Right hindlimb (tissue), 1 donor: ENCODE measurements around the gene RAB11FIP4.

Experiments
- DNase-seq: peaks from one replicate; pipeline ENCODE4 v3.0.0-alpha.2; 2018

Gene RAB11FIP4

DNA sequence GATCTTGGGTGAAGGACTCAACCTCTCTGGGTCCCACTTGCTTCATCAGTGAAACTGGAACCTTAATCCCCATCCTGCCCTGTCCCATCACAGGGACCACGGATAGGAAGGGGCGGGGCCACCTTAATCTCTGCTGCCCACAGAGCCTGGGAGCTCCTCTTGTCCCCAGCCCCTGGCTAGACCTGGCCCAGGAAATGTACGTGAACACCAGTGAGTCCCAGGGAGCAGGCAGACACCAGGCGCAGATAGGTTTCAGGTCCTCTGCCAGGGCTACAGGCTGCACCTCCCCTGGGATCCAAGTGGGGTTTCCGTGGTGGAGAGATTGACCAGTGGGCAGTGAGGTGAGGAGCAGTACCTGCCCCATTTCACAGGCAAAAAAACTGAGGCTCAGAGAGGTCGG, 21.0 kb downstream of the RAB11FIP4 start:
- DNase-seq: no peak

DNA sequence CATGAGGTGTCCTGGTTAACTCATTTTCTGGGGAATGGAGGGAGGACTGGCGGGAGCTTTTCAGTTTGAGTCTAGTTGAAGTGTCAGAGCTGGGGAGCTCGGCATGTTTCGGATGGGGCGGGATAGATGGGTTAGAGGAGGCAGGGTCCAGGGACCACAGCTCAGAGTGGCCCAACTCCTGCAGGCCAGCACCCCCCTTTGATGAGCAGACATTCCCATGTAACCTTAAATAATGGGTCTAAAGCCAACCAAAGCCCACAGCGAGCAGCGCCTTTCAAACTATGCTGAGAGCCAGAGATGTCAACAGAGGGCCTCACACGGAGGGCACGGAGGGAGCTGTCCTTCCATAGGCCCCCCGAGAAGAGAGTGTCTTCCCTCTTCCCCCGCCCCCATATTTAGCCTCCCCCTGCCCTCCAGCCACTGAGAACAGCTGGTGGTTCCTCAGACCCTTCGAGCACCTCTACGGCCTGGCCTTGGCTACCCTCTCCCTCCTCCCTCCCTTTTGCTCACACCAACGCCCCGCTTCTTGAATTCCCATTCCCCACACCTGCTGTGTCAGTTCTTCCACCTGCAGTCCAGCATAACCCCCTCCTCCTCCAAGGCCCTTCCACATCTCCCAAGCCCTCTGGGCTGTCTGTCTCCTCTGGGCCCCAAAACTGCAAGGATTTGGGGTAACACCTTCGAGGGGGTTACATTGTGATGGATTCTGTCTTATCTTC, 21.8 kb downstream of the RAB11FIP4 start:
- no peak for DNase-seq

DNA sequence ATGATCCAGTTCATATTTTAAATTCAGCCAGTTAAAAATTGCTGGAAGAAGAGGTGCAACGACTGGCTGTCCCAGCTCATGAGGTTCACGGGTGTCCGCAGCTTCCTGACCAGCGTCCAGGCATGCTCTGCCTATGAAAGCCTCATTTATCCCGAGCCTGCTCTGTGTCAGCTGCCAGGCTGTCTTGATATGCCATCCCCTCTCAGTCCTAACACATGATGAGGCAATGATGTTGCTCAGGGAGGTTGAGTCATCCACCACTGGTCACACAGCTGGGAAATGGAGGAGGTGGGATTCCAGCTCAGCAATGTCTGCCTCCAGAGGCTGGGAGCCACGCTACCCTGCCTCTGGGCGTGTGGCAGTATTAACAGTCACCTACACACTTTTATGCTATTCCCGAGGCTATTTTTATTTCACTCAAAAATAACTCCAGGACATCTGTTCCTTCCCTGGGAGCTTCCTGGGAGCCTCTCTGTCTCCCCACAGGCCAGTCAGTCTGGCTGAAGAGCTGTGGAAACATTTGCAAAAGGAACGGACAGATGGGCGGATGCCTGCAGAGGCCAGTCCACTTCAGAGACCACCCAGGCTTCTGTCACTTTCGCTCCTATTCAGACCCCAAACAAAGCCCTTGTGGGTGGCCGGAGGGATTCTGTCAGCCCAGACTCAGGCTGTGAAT, 22.5 kb downstream of the RAB11FIP4 start:
- peak; percentile 17 for DNase-seq

DNA sequence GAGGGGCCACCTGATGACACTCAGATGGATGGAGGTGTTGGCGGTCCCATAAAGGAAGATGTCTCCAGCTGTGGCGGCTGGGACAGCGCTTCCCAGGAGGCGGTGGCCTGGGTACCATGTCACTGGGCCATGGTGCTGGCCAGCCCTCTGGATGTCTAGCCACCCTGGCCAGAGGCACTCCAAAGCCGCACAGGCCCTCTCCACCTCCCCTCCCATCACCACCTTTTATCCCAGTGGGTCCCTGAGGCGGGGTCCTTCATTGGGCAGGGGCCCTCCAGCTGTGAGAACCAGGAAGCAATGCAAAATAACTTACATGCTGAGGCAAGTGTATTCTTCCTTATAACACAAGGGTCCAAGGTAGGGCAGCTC, 23.1 kb downstream of the RAB11FIP4 start:
- DNase-seq: no peak

DNA sequence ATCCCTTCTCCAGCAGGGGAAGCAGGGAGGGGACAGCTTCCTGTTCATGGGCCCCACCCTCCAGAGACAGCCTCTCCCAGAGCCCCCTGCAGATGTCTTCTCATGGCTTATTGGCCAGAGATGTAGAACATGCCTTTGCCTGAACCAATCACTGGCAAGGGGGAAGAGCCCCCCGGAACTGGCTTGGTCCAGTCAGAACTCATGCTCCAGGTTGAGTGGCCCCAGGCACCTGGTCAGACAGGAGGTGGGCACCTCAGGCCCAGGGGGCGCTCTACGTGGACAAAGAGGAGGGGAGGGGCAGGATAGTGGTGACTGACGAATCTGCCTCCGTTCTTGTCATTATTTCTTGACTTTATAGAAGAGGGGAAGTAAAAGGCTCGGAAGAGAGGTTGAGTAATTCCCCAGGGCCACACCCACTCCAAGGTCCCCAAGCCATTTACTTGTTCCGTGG, 23.6 kb downstream of the RAB11FIP4 start:
- no peak for DNase-seq

DNA sequence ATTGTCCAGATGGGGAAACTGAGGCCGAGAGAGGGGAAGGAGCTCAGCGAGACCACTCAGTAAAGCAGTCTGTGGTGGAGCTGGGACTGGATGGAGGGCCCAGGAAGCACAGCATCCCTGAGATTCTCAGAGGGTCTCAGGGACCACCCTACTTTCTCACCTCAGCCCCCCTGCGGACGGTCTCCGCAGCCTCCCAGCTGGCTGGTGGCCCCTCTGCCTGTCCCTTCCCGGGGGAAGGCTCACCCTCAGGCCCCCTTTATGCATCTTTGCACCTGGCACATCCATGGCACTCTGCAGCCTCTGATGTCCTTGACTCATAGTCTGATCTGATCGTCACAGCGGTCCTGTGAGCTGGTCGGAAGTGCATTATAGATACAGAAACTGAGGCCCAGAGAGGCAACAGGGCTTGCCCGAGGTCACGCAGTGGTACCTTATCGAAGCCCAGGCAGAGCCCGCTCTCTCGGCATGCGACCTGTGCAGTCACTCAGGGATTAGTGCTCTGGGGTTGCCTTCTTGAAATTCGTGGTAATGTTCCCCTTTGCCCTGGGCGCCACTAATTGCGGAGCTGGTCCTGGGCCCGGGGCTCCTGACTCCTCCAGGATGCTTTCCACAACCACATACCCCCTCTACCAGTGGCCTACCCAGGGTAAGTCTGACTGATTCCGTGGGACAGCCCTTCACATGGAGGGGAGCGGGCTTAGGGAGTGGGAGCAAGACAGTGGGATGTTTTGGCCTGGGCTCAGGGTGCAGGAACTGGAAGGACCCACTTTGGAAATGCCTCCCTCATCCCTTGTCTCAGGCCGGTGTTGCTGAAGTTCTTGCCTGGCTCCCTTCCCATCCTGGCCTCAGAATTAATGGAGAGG, 24.4 kb downstream of the RAB11FIP4 start:
- no peak for DNase-seq

DNA sequence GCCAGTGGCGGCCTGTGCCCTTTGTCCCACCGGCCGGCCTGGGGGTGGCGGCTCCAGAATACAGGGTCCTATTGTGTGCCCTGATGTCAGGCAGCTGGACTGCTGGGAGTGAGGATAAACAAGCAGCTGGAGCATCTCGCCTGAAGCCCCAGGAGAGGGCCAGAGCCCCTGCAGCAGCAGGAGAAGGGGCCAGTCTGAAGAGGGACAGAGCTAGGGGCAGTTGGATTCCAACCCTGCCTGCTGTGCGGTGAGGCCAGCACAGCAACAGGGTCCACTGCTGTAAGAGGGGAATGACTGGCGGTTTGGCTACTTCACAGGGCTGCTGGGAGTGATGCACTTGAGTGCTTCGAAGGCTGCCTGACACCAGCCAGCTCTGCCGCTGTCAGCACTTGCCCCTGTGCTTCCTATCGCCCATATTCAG, 25.0 kb downstream of the RAB11FIP4 start:
- no peak for DNase-seq

DNA sequence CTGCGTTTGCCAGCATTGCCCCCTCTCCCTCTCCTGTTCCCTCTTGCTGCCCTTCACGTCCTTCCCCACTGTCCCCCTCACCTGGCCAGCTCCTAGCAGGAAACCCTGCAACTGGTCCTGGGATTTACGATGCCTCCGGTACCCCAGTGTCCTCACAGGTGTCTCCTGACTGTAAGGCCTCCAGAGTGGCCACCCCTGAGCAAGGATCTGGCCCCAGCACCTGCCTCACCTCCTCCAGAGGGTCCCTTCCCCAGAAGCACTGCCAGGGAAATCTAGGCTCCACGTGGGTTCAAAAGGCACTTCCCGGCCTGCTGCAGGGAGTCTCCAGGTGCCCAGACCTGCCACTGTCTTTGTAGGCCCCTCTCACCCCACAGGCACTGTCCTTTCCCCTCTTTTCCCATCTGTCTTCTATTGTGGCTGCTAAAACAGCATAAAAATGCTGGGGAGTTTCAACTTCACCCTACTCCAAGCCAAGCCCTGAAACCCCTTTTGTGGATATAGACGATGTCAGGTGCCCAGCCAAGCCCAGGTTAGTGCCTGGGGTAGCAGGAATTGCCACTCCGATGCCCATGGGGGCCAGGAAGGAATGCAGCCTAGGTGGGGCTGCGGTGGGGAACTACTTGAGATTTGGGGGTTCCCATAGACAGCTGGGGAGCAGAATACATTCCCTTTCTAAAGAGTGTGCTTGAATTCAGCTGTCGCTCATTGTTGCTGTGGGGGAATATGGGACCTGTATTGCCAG, 25.7 kb downstream of the RAB11FIP4 start:
- no peak for DNase-seq

DNA sequence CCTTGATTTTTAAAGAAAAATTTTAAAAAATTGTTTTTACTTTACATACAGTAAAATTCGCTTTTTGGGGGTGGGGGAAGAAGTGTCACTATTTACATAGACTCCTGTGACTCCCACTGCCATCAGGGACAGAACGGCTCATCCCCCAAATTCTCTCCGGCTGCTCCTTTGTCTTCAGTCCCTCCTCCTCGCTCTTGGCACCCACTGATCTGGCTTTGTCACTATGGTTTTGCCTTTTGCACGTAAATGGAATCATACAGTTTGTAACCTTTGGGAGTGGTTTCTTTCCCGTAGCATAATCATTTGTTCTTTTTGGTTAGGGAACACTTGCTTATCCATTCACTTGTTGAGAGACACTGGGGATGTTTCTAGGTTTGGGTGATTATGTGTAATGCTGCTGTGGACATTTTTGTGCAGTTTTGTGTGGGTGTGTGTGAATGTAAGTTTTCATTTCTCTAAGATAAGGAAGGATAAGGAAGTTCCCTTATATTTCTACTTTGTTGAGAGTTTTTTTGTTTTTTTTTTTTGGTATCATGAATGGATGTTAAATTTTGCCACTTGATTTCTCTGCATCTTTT, 27.4 kb downstream of the RAB11FIP4 start:
- DNase-seq: no peak

DNA sequence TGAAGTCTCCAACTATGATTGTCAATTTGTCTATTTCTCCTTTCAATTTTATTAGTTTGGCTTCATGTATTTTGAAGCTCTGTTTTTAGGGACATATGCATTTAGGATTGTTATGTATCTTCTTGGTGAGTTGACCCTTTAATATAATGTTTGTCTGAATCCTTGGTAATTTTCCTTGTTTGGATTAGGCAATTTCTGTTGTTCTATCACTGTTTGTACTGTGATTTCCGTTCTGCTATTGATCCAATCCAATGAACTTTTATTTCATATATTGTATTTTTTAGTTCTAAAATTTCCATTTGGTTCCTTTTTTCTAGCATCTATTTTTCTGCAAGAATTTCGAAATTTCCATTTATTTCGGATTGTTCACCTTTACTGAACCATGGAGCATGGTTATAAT, 31.0 kb downstream of the RAB11FIP4 start:
- no peak for DNase-seq

DNA sequence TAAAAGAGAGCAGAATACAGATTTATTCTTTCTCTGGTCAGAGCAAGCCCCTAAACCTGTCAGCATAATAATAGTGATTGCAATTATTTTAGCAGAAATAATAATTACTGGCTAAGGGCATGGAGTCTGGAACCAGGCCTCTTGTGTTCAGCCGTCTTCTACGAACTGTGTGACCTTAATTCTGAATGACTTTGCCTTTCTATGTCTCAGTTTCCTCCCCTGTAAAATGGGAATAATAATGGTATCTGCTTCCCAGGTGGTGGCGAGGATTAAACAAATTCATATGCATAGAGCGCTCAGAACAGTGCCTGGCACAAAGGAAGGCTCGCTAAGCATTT, 33.4 kb downstream of the RAB11FIP4 start:
- DNase-seq: no peak

DNA sequence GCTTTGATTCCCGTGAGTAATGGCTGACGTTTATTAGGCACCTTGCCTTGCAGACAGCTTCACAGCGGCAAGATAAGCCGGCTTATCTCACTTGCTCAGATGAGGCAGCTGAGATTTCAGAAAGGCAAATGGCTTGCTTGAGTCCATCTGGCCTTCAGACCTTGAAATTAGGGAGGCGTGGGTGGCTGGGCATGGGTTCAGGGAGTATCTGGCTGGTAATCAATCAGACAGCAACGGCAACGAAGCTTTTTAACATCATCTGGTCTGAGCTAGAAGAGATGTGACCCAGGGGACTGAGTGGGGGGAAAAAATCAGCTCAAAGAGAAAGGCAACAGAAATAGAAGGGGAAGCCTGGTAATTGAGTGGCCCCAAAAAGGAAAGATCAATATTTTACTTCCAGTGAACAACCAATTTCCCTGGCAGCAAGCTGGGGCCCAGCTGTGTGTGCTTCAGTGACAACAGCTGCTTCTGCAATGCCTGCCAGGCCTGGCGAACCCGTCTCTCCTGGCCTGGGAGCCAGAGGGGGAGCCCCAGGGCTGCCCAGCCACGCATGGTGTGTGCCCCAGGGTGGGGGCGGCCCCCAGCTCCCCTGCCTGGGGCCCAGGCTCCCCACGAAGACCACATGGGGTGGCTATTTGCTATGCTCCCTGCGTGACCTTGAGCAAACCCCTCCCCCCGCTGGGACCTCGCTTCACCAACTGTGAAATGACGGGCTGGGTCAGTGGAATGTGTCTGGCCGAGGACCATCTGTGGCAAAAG, 34.0 kb downstream of the RAB11FIP4 start:
- peak; percentile 64 for DNase-seq

DNA sequence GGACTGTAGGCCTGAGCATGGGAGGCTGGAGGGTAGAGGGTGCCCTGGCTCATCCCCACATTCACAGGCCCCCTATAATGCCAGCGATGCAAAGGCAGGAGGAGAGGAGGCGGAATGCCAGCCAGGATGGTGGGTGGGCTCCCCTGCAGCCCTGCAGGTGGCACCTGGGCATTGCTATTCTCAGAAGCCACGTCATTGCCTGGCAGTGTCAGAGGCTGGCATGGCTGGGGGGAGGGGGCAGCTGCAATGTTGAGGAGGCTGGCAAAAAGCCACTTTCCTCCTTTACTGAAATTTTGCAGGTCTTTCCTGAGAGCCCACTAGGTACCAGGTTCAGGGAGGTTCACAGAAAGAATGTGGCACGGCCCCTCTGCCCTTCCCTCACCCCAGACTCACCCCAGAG, 36.2 kb downstream of the RAB11FIP4 start:
- no peak for DNase-seq

DNA sequence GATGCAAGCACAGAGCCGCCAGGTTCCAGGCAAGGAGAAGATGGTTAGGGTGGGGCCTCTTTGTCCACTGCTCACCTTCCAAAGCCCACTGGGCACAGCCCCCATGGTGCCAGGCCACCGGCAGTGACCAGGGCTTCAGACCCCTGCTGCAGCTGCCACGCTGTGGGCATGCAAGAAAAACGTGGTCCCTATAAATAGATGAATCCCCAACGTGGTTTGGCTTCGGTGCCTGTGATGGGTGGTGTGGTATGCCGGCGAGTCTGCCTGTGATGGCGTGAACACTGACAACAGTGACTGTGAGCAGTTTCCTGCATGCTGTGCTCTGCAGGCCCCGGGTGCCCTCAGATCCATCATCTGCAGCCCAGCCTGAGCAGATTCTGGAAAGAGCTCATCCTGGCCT, 36.6 kb downstream of the RAB11FIP4 start:
- no peak for DNase-seq

DNA sequence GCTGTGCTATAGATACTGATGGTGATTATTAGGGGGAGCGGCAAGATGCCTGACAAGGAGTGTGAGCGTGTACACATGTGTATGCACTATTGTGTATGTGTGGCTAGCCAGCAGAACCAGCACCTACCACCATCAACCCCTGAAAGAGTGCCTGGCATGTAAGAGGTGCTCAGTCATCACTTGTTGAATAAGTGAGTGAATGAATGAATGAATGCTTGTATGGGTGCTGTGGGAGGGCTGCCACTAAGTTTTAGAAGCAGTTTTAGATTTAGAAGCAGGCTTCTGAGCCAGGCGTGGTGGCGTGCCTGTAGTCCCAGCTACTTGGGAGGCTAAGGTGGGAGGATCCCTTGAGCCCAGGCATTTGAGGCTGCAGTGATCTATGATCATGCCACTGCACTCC, 37.0 kb downstream of the RAB11FIP4 start:
- no peak for DNase-seq

DNA sequence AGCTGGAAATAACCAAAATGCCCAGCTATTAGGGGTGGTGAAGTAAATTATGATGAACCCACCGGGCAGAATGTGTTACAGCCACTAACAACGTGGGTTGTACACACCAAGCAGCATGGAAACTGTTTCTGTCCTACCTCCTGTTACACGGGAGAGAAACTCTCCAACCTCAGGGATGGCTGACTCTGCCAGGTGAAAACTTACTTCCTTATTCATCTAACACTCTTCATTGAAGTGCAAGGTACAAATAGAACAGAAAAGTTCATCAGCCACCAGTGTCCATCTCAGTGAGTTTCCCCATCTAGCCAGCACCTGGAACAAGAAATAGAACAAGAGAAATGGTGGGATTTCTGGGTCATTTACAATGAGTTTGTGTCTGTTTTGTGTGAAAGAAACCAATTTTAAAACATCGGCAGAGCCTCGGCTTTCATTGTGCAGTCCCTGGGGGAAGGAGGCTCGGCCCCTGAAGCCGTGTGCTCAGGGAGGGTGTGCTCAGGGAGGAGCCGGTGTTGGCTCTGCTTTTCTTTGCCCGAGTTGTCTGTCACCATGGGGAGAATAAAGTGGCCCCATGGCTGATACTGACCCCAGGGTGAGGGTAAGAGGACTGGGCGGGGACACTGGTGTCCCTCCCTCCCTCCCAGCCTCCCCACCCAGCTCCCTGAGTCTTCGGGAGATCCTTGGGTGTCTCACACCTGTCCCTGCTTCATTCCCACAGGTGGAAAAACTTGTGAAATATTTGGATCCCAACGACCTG, 39.8 kb downstream of the RAB11FIP4 start:
- no peak for DNase-seq

DNA sequence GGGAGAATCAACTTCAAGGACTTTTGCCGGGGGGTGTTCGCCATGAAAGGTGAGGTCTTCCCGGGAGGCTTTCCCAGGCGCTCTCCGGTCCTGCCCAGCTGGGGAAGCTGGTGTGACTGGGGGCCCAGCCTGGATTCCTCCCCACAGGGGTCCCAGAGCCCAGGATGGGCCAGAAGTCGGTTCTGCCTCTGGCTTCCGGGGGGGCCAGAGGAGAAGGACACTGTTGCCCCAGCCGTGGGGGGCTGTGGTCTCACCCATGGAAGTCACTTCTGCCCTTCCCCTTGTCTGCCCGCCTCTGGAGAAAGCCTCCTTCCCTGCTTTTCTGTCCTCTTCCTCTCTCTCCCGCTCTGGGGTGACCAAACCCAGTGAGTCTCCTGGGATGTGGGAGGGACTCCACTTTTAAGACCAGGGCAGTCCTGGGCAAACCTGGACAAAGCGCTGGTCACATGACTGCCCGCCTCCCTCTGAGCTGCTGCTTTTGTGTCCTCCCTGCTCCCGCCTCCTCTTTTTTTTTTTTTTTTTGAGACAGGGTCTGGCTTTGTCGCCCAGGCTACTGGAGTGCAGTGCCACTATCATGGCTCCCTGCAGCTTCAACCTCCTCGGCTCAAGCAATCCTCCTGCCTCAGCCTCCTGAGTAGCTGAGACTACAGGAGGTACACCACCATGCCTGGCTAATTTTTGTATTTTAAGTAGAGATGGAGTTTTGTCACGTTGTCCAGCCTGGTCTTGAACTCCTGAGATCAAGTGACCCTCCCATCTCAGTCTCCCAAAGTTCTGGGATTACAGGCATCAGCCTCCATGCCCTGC, 40.6 kb downstream of the RAB11FIP4 start:
- DNase-seq: no peak

DNA sequence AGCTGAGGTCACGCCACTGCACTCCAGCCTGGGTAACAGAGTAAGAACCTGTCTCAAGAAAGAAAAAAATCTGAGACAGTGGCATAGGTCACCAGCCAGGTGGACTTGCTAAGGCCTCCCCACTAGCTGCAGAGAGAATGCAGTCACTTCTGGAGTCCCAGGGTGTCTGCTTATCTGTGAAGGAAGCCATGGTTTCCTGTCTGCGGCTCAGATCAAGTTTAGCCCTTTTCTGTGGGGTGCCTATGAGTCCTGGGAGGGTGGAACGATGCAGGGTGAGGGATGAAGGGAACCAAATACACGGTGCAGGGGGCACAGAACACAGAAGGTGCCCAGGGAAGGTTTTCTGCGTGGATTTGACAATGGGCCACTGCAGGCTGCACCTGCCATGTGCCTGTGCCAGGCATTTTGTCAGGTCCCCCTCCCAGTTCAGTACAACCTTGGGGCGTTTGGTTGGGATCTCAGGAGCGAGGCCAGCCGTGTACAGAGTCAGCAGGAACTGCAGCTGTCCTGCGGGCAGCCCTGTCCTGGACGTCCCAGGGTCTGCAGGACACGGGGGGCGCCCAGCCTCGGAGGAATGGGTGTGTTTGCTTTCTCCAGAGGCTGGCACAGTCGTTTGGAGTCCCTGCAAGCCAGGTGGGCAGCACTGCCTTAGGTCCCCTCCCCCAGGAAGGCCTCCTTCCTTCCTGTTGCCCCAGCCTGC, 41.8 kb downstream of the RAB11FIP4 start:
- DNase-seq: no peak
